HepG2 (cell line): ENCODE data around the gene PAXIP1. TPM values are rescaled to one million over a fixed set of nuclear protein-coding genes. Genes with fewer than 3 reads are reported as not detected.

Experiments used
- CENPT ChIP-seq: sonication (generic); formaldehyde crosslinking; IDR thresholded peaks from 2 replicates; pipeline ENCODE4 v1.8.0; 2022; ENCODE audit warnings: low read depth, mild to moderate bottlenecking, moderate library complexity, missing genetic modification reagents
- DPF2 ChIP-seq: sonication (generic); formaldehyde crosslinking; IDR thresholded peaks from 2 replicates; pipeline ENCODE4 v1.4.0; 2020; ENCODE audit warnings: mild to moderate bottlenecking, low read depth, missing genetic modification reagents, borderline replicate concordance
- GATAD1 ChIP-seq: IDR thresholded peaks from 2 replicates; pipeline ENCODE4 v1.6.1; 2016; ENCODE audit warnings: missing genetic modification reagents, missing compliant biosample characterization
- HDAC1 ChIP-seq: sonication (generic); formaldehyde crosslinking; IDR thresholded peaks from 2 replicates; pipeline ENCODE4 v1.5.1; 2020; ENCODE audit warnings: mild to moderate bottlenecking, missing genetic modification reagents
- HDAC2 ChIP-seq: sonication (generic); formaldehyde crosslinking; IDR thresholded peaks from 2 replicates; pipeline ENCODE4 v1.4.0; 2020; ENCODE audit warnings: missing genetic modification reagents
- HDAC6 ChIP-seq: fragments of 200-600 bp; sonication (generic); IDR thresholded peaks from 2 replicates; pipeline ENCODE4 v1.7.0; 2017; ENCODE audit warnings: mild to moderate bottlenecking, antibody characterized with exemption, low read length, low read depth
- KLF11 ChIP-seq: IDR thresholded peaks from 2 replicates; pipeline ENCODE4 v1.6.1; 2016; ENCODE audit warnings: missing compliant biosample characterization
- MED13 ChIP-seq: sonication (generic); formaldehyde crosslinking; IDR thresholded peaks from 2 replicates; pipeline ENCODE4 v1.5.0; 2020; ENCODE audit warnings: missing genetic modification reagents
- NFE2L1 ChIP-seq: sonication (generic); formaldehyde crosslinking; IDR thresholded peaks from 2 replicates; pipeline ENCODE4 v1.4.0; 2020; ENCODE audit warnings: missing genetic modification reagents, mild to moderate bottlenecking, borderline replicate concordance
- NONO ChIP-seq, 2 experiments: fragments of 450-650 bp in 1 of 2; sonication (generic) in 1 of 2; formaldehyde crosslinking in 1 of 2; IDR thresholded peaks in 1 of 2; conservative IDR thresholded peaks in 1 of 2; 2 replicates each; pipeline versions ENCODE4 v1.6.1 to v1.8.0; 2017 to 2022; ENCODE audit warnings: mild to moderate bottlenecking in 1 of 2, missing genetic modification reagents in 1 of 2, moderate library complexity in 1 of 2
- PCBP1 ChIP-seq: fragments of 200-400 bp; formaldehyde crosslinking; IDR thresholded peaks from 2 replicates; pipeline ENCODE4 v1.6.1; 2017; ENCODE audit warnings: mild to moderate bottlenecking, low read depth, low read length, borderline replicate concordance
- RFX5 ChIP-seq: IDR thresholded peaks from 2 replicates; pipeline ENCODE4 v1.6.1; 2011; ENCODE audit warnings: low read depth, low read length, improper control_type of control experiment
- RNF2 ChIP-seq: fragments of 450-650 bp; conservative IDR thresholded peaks from 2 replicates; pipeline ENCODE4 v1.6.1; 2016; ENCODE audit warnings: low read depth
- SIN3A ChIP-seq: IDR thresholded peaks from 2 replicates; pipeline ENCODE4 v1.6.1; 2011; ENCODE audit warnings: low read depth, mild to moderate bottlenecking, control low read depth, low read length, borderline replicate concordance
- SMAD1 ChIP-seq: sonication (generic); formaldehyde crosslinking; IDR thresholded peaks from 2 replicates; pipeline ENCODE4 v1.4.0; 2020; ENCODE audit warnings: missing genetic modification reagents, low read depth, mild to moderate bottlenecking, borderline replicate concordance
- TBX3 ChIP-seq: fragments of 450-650 bp; IDR thresholded peaks from 2 replicates; pipeline ENCODE4 v1.6.1; 2017; ENCODE audit warnings: antibody characterized with exemption, mild to moderate bottlenecking, inconsistent platforms, borderline replicate concordance
- TGIF2 ChIP-seq: IDR thresholded peaks from 2 replicates; pipeline ENCODE4 v1.6.1; 2016; ENCODE audit warnings: control low read depth, missing compliant biosample characterization
- UBTF ChIP-seq: sonication (generic); formaldehyde crosslinking; IDR thresholded peaks from 2 replicates; pipeline ENCODE4 v1.4.0; 2020; ENCODE audit warnings: mild to moderate bottlenecking, missing genetic modification reagents
- ZFP37 ChIP-seq: sonication (generic); formaldehyde crosslinking; IDR thresholded peaks from 2 replicates; pipeline ENCODE4 v1.4.0; 2020; ENCODE audit warnings: missing genetic modification reagents, borderline replicate concordance
- ZNF343 ChIP-seq: sonication (generic); formaldehyde crosslinking; IDR thresholded peaks from 2 replicates; pipeline ENCODE4 v1.4.0; 2020; ENCODE audit warnings: mild to moderate bottlenecking, missing genetic modification reagents
- ZNF430 ChIP-seq: sonication (generic); formaldehyde crosslinking; IDR thresholded peaks from 2 replicates; pipeline ENCODE4 v1.9.0; 2021; ENCODE audit warnings: mild to moderate bottlenecking, missing genetic modification reagents
- ZNF451 ChIP-seq: sonication (generic); formaldehyde crosslinking; IDR thresholded peaks from 2 replicates; pipeline ENCODE4 v1.5.0; 2020; ENCODE audit warnings: mild to moderate bottlenecking, missing genetic modification reagents
- polyA plus RNA-seq, 8 experiments: library from polyadenylated mRNA; depleted of rRNA in 3 of 8; stranded (reverse) in 7 of 8; unstranded in 1 of 8; fragments of >200 nt; fragmentation: Illumina TruSeq in 4 of 8; extraction: Trizol in 4 of 8; gene quantifications; 2 replicates each; pipeline versions ENCODE4 v1.2.1 to v1.2.3, GENCODE V29; 2011 to 2016; ENCODE audit warnings: low read depth in 4 of 8, missing spikeins in 1 of 8, mixed read lengths in 1 of 8; ENCODE audit not compliant: insufficient read depth in 1 of 8
- total RNA-seq, 5 experiments: library from RNA; depleted of rRNA; stranded (reverse); fragments of >200 nt; fragmentation: Illumina TruSeq; extraction: Trizol; gene quantifications; 2 replicates each; pipeline ENCODE4 v1.2.3, GENCODE V29; 2016; ENCODE audit warnings: low read depth in 1 of 5
- TF ChIP-seq, protein P1 (sequence below): IDR thresholded peaks from 2 replicates; pipeline ENCODE4 v1.6.1; 2018; ENCODE audit warnings: missing genetic modification reagents
- TF ChIP-seq, protein P2 (sequence below): sonication (generic); formaldehyde crosslinking; IDR thresholded peaks from 2 replicates; pipeline ENCODE4 v1.5.0; 2020; ENCODE audit warnings: mild to moderate bottlenecking, missing genetic modification reagents, moderate library complexity

PAXIP1 gene
- total and polyA plus RNA-seq, 2 of the 13 experiments (the other 11 are each of a cell fraction or from before 2014, with no cell fraction given) = 11.6 to 16.2 TPM

DNA sequence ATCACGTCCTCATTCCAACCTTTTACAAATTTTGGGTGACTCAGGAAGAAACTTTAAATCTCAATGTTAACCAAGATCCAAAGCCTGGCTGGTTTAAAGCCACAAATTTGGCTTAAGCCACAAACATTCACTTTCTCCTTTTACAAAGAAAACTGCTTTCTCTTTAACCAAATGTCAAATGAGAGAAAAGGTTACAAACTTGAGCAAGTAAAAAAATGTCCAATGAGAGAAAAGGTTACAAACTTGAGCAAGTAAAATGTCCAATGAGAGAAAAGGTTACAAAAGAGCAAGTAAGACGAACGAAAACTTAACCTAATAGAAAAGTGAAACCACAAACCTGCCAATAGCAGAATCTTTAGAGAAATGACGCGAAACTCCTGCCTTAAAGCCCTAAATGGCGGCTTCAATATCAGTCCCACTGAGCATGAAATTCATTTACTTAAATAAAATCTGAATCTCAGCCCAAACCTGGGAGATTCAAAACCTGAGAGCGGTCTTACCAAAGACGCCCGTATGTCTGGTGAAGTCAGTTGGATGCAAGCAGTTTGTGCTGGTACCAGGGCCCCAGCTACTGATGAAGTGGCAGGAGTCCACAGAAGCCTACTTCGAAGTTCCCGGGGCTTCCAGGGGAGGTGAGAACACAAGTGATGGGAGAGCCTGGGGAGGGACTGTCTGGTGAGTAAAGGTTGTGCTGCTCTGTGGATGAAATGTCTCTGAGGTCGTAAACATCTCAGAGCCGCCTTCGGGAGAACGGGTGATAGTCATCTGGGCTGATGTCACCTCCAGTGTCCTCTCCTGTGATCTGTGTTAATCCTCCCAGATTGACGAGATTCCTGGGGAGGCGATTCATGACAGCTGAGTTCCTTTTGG is 74.6 kb downstream of the PAXIP1 start (continued):
- no peak for TF ChIP-seq UBTF (CRISPR knock-in tag)
- TF ChIP-seq HDAC6 = no peak
- TF ChIP-seq CENPT (CRISPR knock-in tag) = no peak
- TF ChIP-seq ZNF430 (CRISPR knock-in tag) = no peak
- no peak for TF ChIP-seq TBX3
- TF ChIP-seq RNF2 = no peak
- no peak for TF ChIP-seq DPF2 (CRISPR knock-in tag)
- TF ChIP-seq ZNF343 (CRISPR knock-in tag) = no peak
- TF ChIP-seq SIN3A = 0 out of 2 replicates have a peak, but pooled peaks have one; percentile 45
- no peak for TF ChIP-seq ZFP37 (CRISPR knock-in tag)
- no peak for TF ChIP-seq PCBP1
- TF ChIP-seq NFE2L1 (CRISPR knock-in tag) = no peak
- no peak for TF ChIP-seq TGIF2 (CRISPR knock-in tag)
- 0 out of 2 replicates have a peak, but pooled peaks have one; percentile 50 for TF ChIP-seq RFX5
- TF ChIP-seq, protein P1, sequence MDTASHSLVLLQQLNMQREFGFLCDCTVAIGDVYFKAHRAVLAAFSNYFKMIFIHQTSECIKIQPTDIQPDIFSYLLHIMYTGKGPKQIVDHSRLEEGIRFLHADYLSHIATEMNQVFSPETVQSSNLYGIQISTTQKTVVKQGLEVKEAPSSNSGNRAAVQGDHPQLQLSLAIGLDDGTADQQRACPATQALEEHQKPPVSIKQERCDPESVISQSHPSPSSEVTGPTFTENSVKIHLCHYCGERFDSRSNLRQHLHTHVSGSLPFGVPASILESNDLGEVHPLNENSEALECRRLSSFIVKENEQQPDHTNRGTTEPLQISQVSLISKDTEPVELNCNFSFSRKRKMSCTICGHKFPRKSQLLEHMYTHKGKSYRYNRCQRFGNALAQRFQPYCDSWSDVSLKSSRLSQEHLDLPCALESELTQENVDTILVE (CRISPR knock-in tag) = no peak
- TF ChIP-seq, protein P2, sequence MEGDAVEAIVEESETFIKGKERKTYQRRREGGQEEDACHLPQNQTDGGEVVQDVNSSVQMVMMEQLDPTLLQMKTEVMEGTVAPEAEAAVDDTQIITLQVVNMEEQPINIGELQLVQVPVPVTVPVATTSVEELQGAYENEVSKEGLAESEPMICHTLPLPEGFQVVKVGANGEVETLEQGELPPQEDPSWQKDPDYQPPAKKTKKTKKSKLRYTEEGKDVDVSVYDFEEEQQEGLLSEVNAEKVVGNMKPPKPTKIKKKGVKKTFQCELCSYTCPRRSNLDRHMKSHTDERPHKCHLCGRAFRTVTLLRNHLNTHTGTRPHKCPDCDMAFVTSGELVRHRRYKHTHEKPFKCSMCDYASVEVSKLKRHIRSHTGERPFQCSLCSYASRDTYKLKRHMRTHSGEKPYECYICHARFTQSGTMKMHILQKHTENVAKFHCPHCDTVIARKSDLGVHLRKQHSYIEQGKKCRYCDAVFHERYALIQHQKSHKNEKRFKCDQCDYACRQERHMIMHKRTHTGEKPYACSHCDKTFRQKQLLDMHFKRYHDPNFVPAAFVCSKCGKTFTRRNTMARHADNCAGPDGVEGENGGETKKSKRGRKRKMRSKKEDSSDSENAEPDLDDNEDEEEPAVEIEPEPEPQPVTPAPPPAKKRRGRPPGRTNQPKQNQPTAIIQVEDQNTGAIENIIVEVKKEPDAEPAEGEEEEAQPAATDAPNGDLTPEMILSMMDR = no peak
- TF ChIP-seq SMAD1 = no peak
- no peak for TF ChIP-seq ZNF451
- no peak for TF ChIP-seq HDAC2
- peak; percentile 77 for TF ChIP-seq GATAD1 (CRISPR knock-in tag)
- TF ChIP-seq NONO (IDR thresholded peaks at IDR 0.05) = no peak
- TF ChIP-seq NONO (CRISPR knock-in tag; conservative IDR thresholded peaks at IDR 0.05) = no peak
- no peak for TF ChIP-seq KLF11
- TF ChIP-seq HDAC1 (CRISPR knock-in tag) = peak; percentile 39
- no peak for TF ChIP-seq MED13 (CRISPR knock-in tag)
